ENCODE measurements around the gene NOXO1.

The NOXO1 gene

DNA sequence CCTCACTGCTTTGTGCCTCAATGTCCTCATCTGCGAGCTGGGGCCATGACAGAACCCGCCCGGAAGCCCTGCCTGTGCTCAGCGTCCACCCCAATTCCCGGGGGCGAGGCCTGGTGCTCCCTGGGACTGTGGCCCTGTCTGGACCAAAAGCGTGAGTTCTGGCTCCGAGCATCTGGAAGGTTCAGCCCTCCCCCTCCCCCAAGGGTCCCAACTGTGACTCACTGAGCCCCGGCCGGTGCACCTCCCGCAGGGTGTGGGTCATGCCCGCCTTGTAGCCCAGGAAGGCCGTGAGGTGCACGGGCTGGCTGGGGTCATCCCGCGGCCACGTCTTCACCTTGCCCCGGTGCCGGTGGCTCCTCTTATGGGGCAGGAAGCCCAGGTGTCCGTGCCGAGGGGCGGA, 27.5 kb downstream of the NOXO1 start:
- no peak for DNase-seq
- Histone ChIP-seq H3K4me2 (ENCODE audit: low read length) (no peak overlapping the region), H3K27me3 (ENCODE audit: insufficient read depth, low read length) (no peaks in the 10 kb centered on the region), H2AFZ (ENCODE audit: insufficient read depth, low read length, poor library complexity) (no peak overlapping the region), H4K91ac (ENCODE audit: low read depth, low read length) (no peak overlapping the region), H2BK120ac (ENCODE audit: insufficient read depth, low read length, poor library complexity) (no peak overlapping the region), H3K14ac (ENCODE audit: low read length) (no peak overlapping the region), H3K9ac (ENCODE audit: low read length) (no peak overlapping the region), H3K4me3 (ENCODE audit: low read depth, low read length) (no peak overlapping the region), H4K8ac (ENCODE audit: low read depth, low read length) (no peak overlapping the region), H3K4me1 (ENCODE audit: control insufficient read depth in 1 of 2, insufficient read depth in 2 of 2, low read length in 2 of 2) (no peaks in the 10 kb centered on the region), H3K23ac (ENCODE audit: low read length) (no peak overlapping the region), H3K79me2 (ENCODE audit: control insufficient read depth, insufficient read depth, low read length, poor library complexity) (no peaks in the 10 kb centered on the region), H3K4ac (ENCODE audit: low read depth, low read length) (no peak overlapping the region), H3K79me1 (ENCODE audit: low read length) (no peaks in the 10 kb centered on the region), H2AK5ac (ENCODE audit: low read length) (no peak overlapping the region), H2BK5ac (ENCODE audit: low read depth, low read length, poor library complexity) (no peak overlapping the region), H4K12ac (ENCODE audit: low read depth, low read length) (no peak overlapping the region), H3K27ac (ENCODE audit: low read depth, low read length) (no peak overlapping the region), H3K18ac (ENCODE audit: low read length) (no peak overlapping the region), H3K9me3 (ENCODE audit: insufficient read depth, low read depth, low read length) (peaks cover 4% of the 10 kb centered on the region), H3K36me3 (ENCODE audit: control insufficient read depth in 1 of 2, insufficient read depth in 2 of 2, low read length in 2 of 2) (no peaks in the 10 kb centered on the region), H2BK12ac (ENCODE audit: low read length) (no peak overlapping the region)
- WGBS (ENCODE audit: extremely low coverage, insufficient coverage, insufficient read length): no CpG with 5 or more reads among the region's 22 CpGs

DNA sequence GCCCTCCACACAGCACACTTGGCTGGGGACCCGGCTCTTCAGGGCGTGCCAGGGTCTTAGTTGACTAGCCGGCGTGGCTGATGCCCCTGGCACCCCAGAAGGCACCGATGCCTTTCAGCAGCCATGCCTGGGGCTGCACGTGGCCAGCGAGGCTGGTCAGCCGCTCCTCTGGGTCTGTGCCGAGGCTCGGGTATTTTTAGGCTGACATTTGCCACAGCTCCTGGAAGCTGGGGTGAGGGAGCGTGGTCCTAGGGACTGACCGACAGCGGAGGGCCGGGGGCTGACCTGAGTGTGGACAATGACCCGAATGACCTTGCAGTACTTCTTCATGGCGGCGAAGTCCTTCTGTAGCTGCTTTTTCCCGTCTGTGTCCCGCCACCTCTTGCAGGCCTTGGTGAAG, 30.7 kb downstream of the NOXO1 start:
- H3K4ac ChIP-seq (ENCODE audit: low read depth, low read length): no peak overlapping the region
- H3K36me3 ChIP-seq (ENCODE audit: control insufficient read depth in 1 of 2, insufficient read depth in 2 of 2, low read length in 2 of 2): no peaks in the 10 kb centered on the region
- no peak overlapping the region for H3K4me2 ChIP-seq (ENCODE audit: low read length)
- H3K23ac ChIP-seq (ENCODE audit: low read length): no peak overlapping the region
- H3K79me2 ChIP-seq (ENCODE audit: control insufficient read depth, insufficient read depth, low read length, poor library complexity): no peaks in the 10 kb centered on the region
- H3K9ac ChIP-seq (ENCODE audit: low read length): no peak overlapping the region
- DNase-seq: no peak
- no peaks in the 10 kb centered on the region for H3K27me3 ChIP-seq (ENCODE audit: insufficient read depth, low read length)
- H2AFZ ChIP-seq (ENCODE audit: insufficient read depth, low read length, poor library complexity): no peak overlapping the region
- H3K9me3 ChIP-seq (ENCODE audit: insufficient read depth, low read depth, low read length): peaks cover 4% of the 10 kb centered on the region
- no peak overlapping the region for H3K14ac ChIP-seq (ENCODE audit: low read length)
- no peak overlapping the region for H4K8ac ChIP-seq (ENCODE audit: low read depth, low read length)
- H2AK5ac ChIP-seq (ENCODE audit: low read length): no peak overlapping the region
- H4K12ac ChIP-seq (ENCODE audit: low read depth, low read length): no peak overlapping the region
- H3K4me1 ChIP-seq (ENCODE audit: control insufficient read depth in 1 of 2, insufficient read depth in 2 of 2, low read length in 2 of 2): no peaks in the 10 kb centered on the region
- H4K91ac ChIP-seq (ENCODE audit: low read depth, low read length): no peak overlapping the region
- no peak overlapping the region for H3K18ac ChIP-seq (ENCODE audit: low read length)
- H2BK120ac ChIP-seq (ENCODE audit: insufficient read depth, low read length, poor library complexity): no peak overlapping the region
- H3K4me3 ChIP-seq (ENCODE audit: low read depth, low read length): peak overlapping the region; percentile 30
- no peak overlapping the region for H3K27ac ChIP-seq (ENCODE audit: low read depth, low read length)
- no CpG with 5 or more reads among the region's 19 CpGs for WGBS (ENCODE audit: extremely low coverage, insufficient coverage, insufficient read length)
- no peak overlapping the region for H2BK12ac ChIP-seq (ENCODE audit: low read length)
- H3K79me1 ChIP-seq (ENCODE audit: low read length): no peaks in the 10 kb centered on the region
- H2BK5ac ChIP-seq (ENCODE audit: low read depth, low read length, poor library complexity): no peak overlapping the region

DNA sequence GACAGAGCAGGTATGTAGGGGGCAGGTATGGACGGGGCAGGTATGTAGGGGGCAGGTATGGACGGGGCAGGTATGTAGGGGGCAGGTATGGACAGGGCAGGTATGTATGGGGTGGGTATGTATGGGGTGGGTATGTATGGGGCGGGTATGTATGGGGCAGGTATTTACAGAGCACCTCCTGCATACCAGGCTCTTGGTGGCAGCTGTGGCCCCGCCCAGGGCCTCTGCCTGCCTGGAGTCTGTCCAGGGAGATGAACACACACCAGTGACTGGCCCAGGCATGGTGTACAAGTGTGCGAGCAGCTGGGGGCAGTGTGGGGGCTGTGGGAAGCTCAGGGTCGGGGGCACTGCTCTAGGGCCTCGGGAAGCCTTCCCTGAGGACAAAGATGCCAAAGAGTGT, 31.2 kb downstream of the NOXO1 start:
- Histone ChIP-seq H3K9me3 (ENCODE audit: insufficient read depth, low read depth, low read length) (peaks cover 6% of the 10 kb centered on the region), H4K12ac (ENCODE audit: low read depth, low read length) (no peak overlapping the region), H3K4ac (ENCODE audit: low read depth, low read length) (no peak overlapping the region), H3K27ac (ENCODE audit: low read depth, low read length) (no peak overlapping the region), H3K79me2 (ENCODE audit: control insufficient read depth, insufficient read depth, low read length, poor library complexity) (no peaks in the 10 kb centered on the region), H3K18ac (ENCODE audit: low read length) (no peak overlapping the region), H4K8ac (ENCODE audit: low read depth, low read length) (no peak overlapping the region), H3K23ac (ENCODE audit: low read length) (no peak overlapping the region), H2BK12ac (ENCODE audit: low read length) (no peak overlapping the region), H2AK5ac (ENCODE audit: low read length) (no peak overlapping the region), H2BK120ac (ENCODE audit: insufficient read depth, low read length, poor library complexity) (no peak overlapping the region), H3K9ac (ENCODE audit: low read length) (no peak overlapping the region), H3K27me3 (ENCODE audit: insufficient read depth, low read length) (no peaks in the 10 kb centered on the region), H4K91ac (ENCODE audit: low read depth, low read length) (no peak overlapping the region), H3K36me3 (ENCODE audit: control insufficient read depth in 1 of 2, insufficient read depth in 2 of 2, low read length in 2 of 2) (no peaks in the 10 kb centered on the region), H3K4me2 (ENCODE audit: low read length) (no peak overlapping the region), H2AFZ (ENCODE audit: insufficient read depth, low read length, poor library complexity) (no peak overlapping the region), H2BK5ac (ENCODE audit: low read depth, low read length, poor library complexity) (no peak overlapping the region), H3K4me3 (ENCODE audit: low read depth, low read length) (no peak overlapping the region), H3K4me1 (ENCODE audit: control insufficient read depth in 1 of 2, insufficient read depth in 2 of 2, low read length in 2 of 2) (no peaks in the 10 kb centered on the region), H3K14ac (ENCODE audit: low read length) (no peak overlapping the region), H3K79me1 (ENCODE audit: low read length) (no peaks in the 10 kb centered on the region)
- no CpG with 5 or more reads among the region's 7 CpGs for WGBS (ENCODE audit: extremely low coverage, insufficient coverage, insufficient read length)
- DNase-seq: peak in 1 of 2 donors; percentile 40

DNA sequence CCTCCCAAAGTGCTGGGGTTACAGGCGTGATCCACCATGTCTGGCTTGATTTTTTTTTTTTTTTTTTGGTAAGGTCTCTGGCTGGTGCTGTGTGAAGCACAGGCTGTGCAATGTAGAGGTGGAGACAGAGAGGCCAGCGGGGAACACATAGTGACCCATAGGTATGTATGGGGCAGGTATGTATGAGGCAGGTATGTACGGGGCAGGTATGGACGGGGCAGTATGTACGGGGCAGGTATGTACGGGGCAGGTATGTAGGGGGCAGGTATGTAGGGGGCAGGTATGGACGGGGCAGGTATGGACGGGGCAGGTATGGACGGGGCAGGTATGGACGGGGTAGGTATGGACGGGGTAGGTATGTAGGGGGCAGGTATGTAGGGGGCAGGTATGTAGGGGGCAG, 31.8 kb downstream of the NOXO1 start:
- Histone ChIP-seq H3K18ac (ENCODE audit: low read length) (no peak overlapping the region), H3K79me1 (ENCODE audit: low read length) (no peaks in the 10 kb centered on the region), H3K36me3 (ENCODE audit: control insufficient read depth in 1 of 2, insufficient read depth in 2 of 2, low read length in 2 of 2) (no peaks in the 10 kb centered on the region), H3K27me3 (ENCODE audit: insufficient read depth, low read length) (no peaks in the 10 kb centered on the region), H4K12ac (ENCODE audit: low read depth, low read length) (no peak overlapping the region), H3K9ac (ENCODE audit: low read length) (no peak overlapping the region), H3K79me2 (ENCODE audit: control insufficient read depth, insufficient read depth, low read length, poor library complexity) (no peaks in the 10 kb centered on the region), H3K4me2 (ENCODE audit: low read length) (no peak overlapping the region), H3K4me3 (ENCODE audit: low read depth, low read length) (no peak overlapping the region), H3K23ac (ENCODE audit: low read length) (no peak overlapping the region), H2BK5ac (ENCODE audit: low read depth, low read length, poor library complexity) (no peak overlapping the region), H3K27ac (ENCODE audit: low read depth, low read length) (no peak overlapping the region), H3K9me3 (ENCODE audit: insufficient read depth, low read depth, low read length) (peaks cover 10% of the 10 kb centered on the region), H3K4ac (ENCODE audit: low read depth, low read length) (no peak overlapping the region), H4K8ac (ENCODE audit: low read depth, low read length) (no peak overlapping the region), H2BK120ac (ENCODE audit: insufficient read depth, low read length, poor library complexity) (no peak overlapping the region), H2BK12ac (ENCODE audit: low read length) (no peak overlapping the region), H4K91ac (ENCODE audit: low read depth, low read length) (no peak overlapping the region), H3K14ac (ENCODE audit: low read length) (no peak overlapping the region), H3K4me1 (ENCODE audit: control insufficient read depth in 1 of 2, insufficient read depth in 2 of 2, low read length in 2 of 2) (no peaks in the 10 kb centered on the region), H2AFZ (ENCODE audit: insufficient read depth, low read length, poor library complexity) (no peak overlapping the region), H2AK5ac (ENCODE audit: low read length) (no peak overlapping the region)
- WGBS (ENCODE audit: extremely low coverage, insufficient coverage, insufficient read length): no CpG with 5 or more reads among the region's 11 CpGs
- no peak for DNase-seq

DNA sequence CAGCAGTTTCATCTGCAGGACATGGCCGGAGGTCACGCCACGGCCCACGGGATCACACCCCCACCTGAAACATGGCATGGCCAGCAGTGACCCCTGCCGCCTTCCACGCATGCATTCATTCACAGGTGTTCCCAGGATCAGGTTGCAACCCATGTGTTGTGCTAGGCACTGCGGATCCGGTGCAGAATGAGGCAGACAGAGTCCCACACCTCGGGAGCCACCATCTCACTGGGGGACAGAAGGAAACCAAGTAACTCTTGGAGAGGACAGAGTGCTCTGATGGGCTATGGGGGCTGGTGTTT, 33.9 kb downstream of the NOXO1 start:
- no peak overlapping the region for H3K27ac ChIP-seq (ENCODE audit: low read depth, low read length)
- H4K91ac ChIP-seq (ENCODE audit: low read depth, low read length): no peak overlapping the region
- no peak overlapping the region for H3K18ac ChIP-seq (ENCODE audit: low read length)
- peaks cover 1 to 7% of the 10 kb centered on the region in 2 experiments for H3K4me1 ChIP-seq (ENCODE audit: control insufficient read depth in 1 of 2, insufficient read depth in 2 of 2, low read length in 2 of 2)
- H2AFZ ChIP-seq (ENCODE audit: insufficient read depth, low read length, poor library complexity): no peak overlapping the region
- H4K8ac ChIP-seq (ENCODE audit: low read depth, low read length): no peak overlapping the region
- H3K27me3 ChIP-seq (ENCODE audit: insufficient read depth, low read length): no peaks in the 10 kb centered on the region
- H3K9ac ChIP-seq (ENCODE audit: low read length): no peak overlapping the region
- H2BK120ac ChIP-seq (ENCODE audit: insufficient read depth, low read length, poor library complexity): no peak overlapping the region
- H3K14ac ChIP-seq (ENCODE audit: low read length): no peak overlapping the region
- H4K12ac ChIP-seq (ENCODE audit: low read depth, low read length): no peak overlapping the region
- H2BK12ac ChIP-seq (ENCODE audit: low read length): no peak overlapping the region
- peaks cover 3% of the 10 kb centered on the region for H3K79me2 ChIP-seq (ENCODE audit: control insufficient read depth, insufficient read depth, low read length, poor library complexity)
- H3K4ac ChIP-seq (ENCODE audit: low read depth, low read length): no peak overlapping the region
- peaks cover 10% of the 10 kb centered on the region for H3K9me3 ChIP-seq (ENCODE audit: insufficient read depth, low read depth, low read length)
- no peak for DNase-seq
- no peak overlapping the region for H3K23ac ChIP-seq (ENCODE audit: low read length)
- peaks cover 7% of the 10 kb centered on the region for H3K79me1 ChIP-seq (ENCODE audit: low read length)
- H2BK5ac ChIP-seq (ENCODE audit: low read depth, low read length, poor library complexity): no peak overlapping the region
- H3K4me3 ChIP-seq (ENCODE audit: low read depth, low read length): no peak overlapping the region
- H3K36me3 ChIP-seq (ENCODE audit: control insufficient read depth in 1 of 2, insufficient read depth in 2 of 2, low read length in 2 of 2): no peaks in the 10 kb centered on the region
- no CpG with 5 or more reads among the region's 9 CpGs for WGBS (ENCODE audit: extremely low coverage, insufficient coverage, insufficient read length)
- H2AK5ac ChIP-seq (ENCODE audit: low read length): no peak overlapping the region
- no peak overlapping the region for H3K4me2 ChIP-seq (ENCODE audit: low read length)

Data from trophoblast cell (in vitro differentiated cells and primary cell).